HG03439 (cell line): ENCODE measurements around the gene SEMA3F.

Experiments
- ATAC-seq: cut with Tn5 transposase; IDR thresholded peaks from one replicate; pipeline ENCODE4 v1.9.1; 2021; ENCODE audit warnings: mild to moderate bottlenecking, moderate library complexity; ENCODE audit not compliant: unreplicated experiment

Gene SEMA3F

DNA sequence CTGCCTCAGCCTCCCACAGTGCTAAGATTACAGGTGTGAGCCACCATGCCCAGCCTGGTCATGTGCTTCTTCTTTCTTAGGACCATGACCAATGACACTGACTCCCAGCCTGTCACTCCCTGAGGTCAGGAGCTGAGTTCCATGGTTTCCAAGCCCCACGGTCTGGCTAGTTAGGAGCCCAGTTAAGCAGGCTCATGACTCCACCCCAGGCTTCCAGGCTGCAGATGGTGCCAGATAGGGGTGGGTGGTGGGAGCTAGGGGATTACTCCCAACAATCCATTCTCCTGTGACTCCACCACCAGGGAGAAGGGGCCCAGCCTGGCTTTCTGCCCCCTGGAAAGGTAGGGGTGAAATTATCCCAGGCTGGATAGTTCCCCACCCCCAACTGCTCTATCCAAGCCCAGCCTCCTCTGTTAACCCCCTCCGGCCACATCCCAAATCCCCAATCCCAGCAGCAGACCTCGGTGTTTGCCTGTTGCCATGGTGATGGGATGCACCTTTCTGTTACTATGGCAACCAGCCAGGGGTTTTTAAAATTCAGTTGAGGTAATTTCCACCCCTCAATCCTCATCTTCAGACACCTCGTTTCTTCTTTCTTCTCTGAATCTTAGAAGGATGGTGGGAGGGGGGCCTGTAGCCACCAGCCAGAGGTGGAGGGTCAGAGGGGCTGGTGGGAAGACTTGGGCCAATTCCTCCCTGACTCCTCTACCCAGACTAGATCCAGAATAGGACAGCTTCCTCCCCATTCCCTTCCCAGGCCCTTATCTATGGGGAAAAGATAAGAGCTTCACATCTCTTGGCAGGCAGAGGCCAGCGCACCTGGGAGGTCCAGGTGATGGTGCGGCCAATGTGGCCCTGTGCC is 22.5 kb upstream of the SEMA3F start:
- ATAC-seq, result no peak

DNA sequence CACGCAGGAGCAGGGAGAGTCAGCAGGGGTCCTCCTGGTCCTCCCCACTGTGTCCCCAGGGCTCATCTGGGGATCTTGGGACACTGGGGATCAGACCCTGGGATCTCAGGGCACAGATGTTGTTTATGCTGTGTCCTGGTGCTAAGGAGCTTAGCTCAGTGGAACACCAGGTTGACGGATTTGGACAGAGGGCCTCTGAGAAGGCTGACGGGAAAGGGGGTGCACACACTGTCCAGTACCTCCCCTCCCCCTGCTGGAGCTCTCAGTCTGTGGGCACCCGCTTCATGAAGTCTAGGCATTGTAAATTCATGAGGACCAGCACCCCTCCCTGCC is 21.9 kb upstream of the SEMA3F start:
- no peak for ATAC-seq

DNA sequence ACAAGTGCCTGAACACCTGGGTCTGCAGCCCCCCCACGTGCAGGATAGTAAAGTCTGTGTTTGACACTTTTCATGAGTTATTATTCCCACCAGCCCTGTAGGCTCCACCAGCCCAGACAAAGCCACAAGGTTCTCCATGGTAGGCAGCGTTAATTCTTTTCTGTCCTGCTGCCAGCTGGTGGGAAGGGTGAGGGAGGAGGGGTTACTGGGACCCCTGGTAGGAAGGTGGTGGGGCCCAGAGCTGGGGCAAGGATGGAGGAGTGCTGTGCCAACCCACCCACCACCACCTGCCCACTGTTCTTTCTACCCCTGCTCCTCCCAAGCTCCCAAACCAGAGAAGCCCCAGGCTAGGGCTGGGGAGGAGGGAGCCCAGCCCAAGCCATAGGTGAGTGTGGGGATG is 20.8 kb upstream of the SEMA3F start:
- no peak for ATAC-seq

DNA sequence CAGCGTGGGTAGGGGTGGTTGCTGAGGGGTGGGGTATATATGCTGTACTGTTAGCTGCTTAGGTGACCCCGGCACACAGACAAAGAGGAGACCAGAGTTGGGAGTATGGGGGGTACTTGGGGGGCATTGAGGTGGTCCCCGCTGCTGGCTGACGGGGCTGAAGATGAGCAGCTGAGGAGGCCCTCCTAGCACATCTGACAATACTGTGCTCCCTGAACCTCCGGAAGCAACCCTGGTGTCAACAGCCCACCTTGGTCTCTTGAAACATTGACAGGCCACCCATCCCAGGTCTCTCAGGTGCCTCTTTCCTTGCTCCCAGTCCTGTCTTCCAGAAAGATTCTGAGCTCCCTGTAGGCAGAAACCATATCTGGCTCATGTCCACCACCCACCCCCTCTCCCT is 19.2 kb upstream of the SEMA3F start:
- ATAC-seq, result no peak

DNA sequence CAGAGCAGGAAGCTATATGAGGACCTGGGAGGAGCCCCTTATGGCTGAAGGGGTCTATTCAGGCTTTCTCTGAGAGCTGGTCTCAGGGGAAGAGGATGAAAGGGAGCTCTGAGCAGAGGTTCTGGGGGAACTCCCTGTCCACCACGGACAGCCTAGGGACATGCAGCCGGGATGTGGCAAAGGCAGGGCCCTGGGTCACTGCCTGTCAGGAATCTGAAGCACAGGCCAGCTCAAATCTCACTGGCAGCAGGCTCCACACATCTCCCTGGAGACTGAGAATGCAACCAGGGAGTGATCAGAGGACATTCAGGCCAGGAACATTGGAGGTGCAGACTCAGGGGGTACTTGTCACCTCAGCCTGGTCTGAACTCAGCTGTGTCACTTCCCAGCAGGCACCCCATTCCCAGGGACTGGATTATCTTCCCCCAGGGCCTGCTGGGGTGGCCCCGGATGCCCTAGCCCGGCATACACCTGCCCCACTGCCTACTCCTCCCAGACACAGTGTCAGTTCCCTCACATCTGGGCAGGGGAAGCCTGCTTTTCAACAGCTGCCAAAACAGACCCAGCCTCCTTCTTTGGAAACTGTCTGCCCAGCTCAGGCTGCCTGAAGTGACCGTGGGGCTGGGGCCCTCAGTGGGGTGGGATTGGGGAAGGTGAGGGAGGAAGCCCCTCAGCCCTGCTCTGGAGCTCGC is 18.3 kb upstream of the SEMA3F start:
- ATAC-seq, result no peak

DNA sequence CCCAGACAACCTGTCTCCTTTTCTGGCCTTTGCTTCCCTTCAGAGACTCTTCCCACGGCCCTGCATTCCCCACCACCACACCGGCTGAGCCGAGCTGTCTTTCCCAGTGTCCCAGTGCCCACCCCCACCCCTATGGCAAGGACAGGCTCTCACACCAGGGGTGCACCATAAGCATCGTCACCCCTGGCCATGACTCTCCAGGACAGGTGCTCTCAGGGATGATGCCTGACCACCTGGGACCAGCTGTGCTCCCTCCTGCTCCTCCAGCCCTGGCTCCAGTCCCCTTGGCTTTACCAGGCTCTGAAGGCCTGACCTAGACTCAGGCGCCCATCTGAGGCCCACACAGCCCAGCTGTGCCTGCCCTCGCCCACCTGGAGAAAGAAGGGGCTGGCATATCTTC is 17.6 kb upstream of the SEMA3F start:
- ATAC-seq, result no peak

DNA sequence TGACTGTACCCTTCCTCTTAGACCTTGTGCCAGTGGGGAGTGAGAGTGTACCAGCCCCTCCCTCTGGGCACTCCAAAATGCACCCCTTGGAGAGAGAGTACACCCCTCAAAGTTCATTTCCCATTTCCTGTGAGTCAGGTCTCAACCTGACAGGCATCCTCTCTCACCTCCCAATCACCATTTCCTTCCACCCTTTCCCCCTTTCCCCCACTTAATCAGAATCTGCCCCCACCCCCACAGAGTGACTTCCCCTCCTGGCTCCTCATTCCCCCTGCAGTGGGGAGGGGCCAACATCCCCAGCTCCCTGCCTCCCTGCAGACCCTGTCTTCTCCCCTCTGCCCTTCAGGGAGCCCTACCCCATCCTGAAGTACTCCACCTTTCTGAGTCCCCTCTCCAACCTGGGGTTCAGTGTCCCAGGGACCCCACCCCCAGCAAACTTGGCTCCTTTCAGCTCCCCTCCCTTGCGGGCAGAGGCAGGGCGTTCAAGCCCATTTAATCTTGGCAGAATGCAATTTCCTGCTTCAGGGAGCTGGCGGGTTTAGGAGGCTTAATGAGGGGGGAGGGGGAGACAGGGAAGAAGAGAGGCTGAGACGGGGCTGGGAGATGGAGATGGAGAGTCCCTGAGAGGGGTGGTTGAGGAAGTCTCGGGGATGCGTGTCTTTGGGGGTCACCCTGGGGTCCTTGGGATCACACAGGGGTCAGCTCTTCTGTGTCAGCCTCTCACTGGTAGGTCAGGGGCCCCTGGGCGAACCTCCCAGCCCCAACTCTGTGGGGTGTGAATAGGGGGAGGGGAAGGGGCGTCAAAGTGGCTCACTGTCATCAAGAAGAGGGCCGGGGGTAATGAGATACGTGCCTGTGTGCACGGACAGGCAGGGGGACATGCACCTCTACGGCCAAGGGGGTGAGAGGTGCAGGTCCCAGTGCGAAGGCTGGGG is 16.6 kb upstream of the SEMA3F start:
- ATAC-seq, result no peak

DNA sequence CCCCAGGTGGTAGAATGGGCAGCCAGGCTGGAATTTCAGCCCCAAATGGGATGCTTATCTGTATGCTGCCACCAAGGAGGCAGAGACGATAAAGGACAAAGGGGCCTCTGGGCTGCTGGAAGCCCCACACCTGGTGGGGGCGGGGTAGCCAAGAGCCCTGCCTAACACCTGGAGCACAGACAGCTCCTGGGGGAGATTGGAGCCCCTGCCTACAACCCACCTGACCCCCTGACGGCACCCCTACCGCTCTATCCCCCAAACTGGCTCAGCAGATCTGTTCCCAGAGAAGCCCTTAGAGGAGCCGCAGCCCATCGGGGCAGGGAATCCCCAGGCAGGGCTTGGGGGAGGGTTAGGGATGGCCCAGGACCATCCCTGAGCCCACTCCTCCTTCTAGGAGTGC is 15.8 kb upstream of the SEMA3F start:
- no peak for ATAC-seq

DNA sequence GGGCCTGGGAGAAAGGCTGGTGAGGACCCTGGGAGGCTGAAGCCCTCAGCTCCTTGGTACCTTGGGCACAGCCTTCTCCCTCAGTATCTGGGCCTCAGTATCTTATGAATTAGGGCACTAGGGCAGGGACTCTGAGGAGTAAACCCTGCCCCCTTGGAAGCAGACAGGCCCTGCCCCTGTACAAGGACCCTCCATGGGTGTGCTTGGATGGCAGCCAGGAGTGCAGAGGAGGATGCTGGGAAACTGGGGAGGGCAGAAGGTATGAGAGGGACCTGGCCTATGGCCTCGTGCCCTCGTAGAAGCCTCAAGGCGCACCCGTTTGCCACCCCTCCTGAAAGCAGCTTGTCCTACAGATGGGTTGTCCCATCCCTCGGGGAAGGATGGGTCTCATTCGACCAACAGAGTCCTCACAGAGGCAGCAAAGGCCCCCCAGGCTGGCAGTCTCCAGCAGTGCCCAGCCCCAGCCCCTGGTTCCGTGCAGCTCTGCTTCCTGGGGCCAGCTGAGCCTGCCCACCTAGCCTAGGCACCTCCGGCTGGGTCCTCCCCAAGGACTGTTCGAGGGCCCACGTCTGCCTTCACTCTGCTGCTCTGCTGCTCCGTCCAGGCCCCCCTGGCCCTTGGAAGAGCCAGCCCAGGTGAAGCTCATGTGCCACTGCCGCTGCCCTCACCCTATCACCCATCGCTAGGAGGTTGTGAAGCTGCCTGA is 15.3 kb upstream of the SEMA3F start:
- ATAC-seq, result no peak

DNA sequence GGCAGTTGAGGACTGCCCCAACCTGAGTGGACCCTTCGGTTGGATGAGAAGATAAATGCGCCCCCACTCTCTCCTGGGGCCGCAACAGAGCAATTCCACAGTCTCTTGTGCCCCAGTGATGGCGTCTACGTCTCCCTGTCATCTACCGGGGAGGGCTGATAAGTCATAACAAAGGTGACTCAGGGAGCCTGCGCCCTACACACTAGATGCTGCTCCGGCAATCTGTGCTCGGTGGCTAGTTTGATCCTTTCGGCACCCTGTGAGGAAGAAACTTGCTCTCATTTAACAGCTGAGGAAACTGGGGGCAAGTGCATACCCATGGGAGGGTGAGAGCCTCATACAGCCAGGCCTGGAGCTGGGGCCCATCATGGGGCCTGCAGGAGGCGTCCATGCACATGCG is 14.1 kb upstream of the SEMA3F start:
- ATAC-seq, result no peak

DNA sequence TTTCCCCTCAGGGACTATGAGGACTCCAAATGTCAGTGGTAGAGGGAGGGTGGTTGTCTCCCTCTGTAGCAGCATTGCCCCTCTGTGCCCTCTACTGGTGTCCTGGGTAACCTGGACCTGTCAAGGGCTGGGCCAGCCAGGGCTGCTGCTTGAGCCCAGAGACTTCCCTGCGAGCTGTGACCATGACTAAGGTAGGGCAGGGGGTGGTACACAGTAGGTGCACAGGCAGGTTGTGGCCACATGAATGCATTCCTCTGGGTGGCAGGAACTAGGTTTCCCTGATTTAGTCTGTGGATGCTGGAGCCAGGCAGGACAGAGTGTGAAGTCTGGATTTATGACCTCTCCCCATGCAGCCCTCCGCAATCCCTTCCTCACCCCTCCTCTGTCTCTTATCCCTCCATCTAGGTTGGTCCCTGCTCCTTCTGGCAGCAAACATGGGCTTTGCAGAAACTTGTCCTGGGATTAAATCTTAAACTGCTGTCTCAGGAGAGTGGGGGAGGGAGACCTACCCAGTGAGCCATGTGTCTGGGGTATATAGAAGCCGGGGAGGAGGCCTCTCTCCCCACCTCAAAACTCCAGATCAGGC is 8.7 kb upstream of the SEMA3F start:
- ATAC-seq, result no peak

DNA sequence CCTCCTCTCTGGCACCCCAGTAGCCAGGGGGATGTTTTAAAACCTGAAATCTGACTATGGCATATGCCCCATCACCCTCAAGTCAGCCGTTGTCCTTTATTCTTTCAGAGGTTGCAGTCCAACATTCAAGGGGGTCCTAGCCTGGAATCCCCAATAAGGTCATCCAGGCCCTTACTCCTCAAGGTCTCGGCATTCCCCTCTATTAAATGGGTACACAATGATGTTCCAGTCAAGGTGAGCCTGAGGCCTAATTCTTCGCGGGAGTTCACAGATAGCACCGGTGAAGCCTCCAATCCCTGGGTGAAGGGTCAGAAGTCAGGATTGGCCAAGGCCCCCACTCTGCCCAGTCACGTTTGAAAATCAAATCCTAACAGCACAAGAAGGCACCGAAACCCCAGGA is 8.1 kb upstream of the SEMA3F start:
- no peak for ATAC-seq

DNA sequence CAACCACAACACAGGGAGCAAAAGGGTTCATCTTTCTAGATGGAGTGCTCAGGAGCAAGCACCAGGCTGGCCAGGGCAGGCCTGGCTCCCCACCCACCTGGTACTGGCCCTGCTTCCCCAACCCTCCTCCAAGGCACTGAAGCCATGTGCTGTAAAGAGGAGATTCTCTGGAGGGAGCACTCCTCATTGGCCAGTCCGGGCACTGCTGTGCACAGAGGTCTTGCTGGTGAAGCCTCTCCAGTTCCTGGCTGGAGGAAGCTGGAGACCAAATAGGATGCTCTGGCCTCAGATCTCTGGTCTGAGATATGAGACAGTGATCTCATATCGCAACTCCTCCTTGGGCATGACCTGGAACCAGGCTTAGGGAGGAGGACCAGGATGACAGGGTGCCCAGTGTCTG is 7.7 kb upstream of the SEMA3F start:
- no peak for ATAC-seq

DNA sequence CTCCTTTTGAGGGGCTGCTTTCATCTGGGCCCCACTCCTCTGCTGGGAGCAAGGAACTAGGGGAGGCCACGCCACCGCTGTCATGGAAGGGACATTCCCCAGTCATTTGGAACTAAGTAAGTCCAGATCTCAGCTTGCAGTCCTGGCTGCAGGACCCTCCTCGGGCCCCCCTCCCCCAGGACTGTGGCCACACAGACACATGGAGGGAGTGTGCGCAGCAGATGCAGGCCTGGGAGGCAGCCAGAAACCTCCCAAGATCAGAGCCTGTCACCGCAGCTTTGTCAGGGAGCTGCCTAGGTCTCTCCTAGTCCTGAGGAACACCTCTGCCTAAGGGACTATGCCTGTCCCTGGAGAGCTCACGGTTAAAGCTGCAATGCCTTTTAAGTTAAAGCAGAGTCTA is 7.3 kb upstream of the SEMA3F start:
- ATAC-seq, result no peak

DNA sequence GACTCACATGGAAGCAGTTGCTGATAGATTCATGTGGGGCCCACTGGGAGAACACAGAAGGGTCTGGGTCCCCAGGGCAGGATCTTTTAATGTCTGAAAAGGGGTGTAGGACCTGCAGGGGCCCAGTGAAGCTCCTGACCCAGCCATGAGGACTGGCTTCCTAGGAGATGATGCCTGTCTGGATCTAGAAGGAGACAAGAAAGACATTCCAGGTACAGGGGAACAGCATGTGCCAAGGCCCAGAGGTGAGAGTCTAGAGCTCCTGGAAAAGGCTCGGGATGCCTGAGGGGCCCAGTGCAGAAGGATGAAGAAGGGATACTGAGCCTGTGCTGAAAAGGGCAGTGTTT is 4.7 kb upstream of the SEMA3F start:
- ATAC-seq, result no peak

DNA sequence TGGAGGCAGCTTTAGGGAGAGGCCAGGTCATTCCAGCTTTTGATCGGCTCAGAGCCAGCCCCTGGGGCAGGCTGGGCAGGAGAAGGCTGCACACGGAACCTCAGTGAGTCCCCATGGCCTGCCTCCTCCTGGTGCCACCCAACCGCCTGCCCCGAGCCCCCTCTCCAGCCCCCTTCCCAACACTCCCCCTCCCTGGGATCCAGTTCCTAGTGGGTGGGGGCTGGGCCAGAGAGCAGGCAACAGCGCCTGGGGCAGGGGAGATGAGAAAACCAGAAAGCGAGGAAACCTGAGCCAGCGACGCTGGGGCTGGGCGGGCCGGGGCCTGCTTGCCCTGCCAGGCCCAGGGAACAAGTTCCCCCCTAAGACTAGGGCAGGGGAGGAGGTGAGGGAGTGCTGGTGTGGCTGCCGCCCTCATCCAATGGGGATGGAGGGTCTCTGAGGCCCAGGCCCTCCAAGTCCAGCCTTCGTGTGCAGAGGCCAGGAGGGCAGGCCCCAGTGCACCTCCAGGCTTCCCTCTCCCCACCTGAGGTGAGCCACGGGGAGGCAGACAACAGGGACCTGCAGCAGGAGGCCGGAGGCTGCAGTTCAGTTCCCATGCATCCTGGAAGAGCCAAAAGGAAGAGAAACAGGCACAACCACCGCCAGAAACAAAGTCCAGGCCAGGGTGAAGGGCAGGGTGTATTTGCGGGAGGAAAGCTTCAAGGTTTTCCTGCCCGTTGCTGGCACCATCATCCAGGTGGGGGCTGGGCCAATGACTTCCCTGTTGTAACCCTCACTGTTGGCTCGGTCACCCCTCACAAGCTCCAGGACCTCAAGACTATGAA is 4.0 kb upstream of the SEMA3F start:
- no peak for ATAC-seq

DNA sequence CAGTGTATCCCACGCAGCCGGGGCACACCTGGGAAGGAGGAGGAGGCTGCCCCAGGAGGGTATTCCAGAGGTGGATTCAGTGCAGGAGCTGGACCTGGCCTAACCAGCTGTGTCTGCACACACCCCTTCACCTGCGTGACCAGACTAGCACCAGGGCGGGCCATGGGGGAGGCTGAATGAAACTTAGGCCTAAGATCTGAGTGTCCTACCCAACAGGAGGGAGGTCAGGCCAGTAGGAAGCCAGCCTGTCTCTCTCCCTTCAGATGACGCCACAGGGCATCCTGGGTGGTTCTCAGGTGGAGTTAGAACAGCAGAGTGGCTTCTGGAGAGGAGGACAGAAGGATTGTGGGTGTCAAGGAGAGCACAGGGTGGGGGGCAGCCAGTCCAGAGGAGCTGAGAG is 3.4 kb upstream of the SEMA3F start:
- no peak for ATAC-seq

DNA sequence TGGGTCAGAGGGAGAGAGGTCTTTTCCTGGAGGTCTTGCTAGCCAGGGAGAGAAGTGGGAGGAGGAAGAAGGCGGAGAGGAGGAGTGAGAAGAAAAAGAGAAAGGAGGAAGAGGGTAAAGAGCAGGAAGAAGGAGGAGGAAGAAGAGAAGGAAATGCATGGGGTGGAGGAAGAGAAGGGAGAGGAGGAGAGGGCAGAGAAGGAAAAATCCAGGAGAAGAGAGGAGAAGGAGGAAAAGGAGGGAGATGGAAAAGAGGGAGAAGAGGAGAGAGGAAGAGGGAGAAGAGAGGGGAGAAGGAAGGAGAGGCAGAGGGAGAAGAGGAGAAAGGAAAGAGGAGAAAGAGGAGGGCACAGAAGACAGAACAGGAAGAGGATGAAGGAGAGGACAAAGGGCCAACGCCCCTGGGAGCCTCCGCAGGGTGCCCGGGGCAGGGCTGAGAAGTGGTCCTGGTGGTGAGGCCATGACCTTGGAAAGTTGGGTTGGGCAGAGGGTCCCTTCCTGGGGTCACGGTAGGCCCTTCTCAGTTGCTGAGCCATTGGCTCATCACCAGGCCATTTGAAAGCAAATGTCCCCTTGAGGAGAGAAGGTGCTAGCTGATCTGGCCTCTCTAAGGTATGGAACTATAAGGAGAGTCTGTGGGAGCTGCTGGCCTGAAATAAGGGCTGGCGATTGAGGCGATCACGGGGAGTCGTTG is 1.2 kb upstream of the SEMA3F start:
- ATAC-seq, result no peak

DNA sequence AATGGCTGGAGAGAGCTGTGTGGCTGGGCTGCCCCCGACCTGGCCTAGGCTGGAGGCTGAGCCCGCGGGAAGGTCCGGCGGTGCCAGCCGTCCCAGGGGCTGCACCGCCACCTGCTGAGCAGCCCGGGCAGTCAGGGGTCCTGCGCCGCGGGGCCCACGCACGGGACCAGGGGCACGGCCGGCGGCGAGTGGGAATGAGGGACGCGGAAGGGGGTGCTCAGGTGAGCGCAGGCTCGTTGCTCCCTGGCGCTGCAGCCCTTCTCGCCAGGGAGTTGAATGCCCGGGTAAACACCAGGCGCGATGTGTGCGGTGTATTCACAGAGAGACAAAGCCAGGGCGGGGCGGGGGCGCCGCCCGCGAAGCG is 666 bp upstream of the SEMA3F start:
- peak; percentile 10 for ATAC-seq
